Sciatic nerve (tissue), 2 donors: ENCODE results near the gene THRB. TPM values are rescaled to one million over a fixed set of nuclear protein-coding genes. Genes with fewer than 3 reads are reported as not detected.

Experiments used
- ATAC-seq: fragments of 200-7000 bp; cut with Tn5 transposase; one replicate; pipeline ENCODE4 v1.9.1; 2020; ENCODE audit warnings: mild to moderate bottlenecking, moderate library complexity
- DNase-seq: peaks from one replicate; pipeline ENCODE4 v3.0.0-alpha.2; 2020; ENCODE audit warnings: low spot score
- intact Hi-C: fragments of 100-400 bp; cut with DNase I; formaldehyde crosslinking; loops from one replicate; pipeline ENCODE4 v1.14.2; 2022
- total RNA-seq: library from RNA; stranded (reverse); fragmentation: NEBNext Ultra II Directional; extraction: Animal tissue kit (Norgen Biotek cat#: 25700); gene quantifications from one replicate; pipeline ENCODE4 v1.2.1, GENCODE V29; 2021
- donor health status: DM: no; HTN: no; CAD: no.
- donor health status: DM: no; HTN: no; CAD: no.

THRB gene
- total RNA-seq, 1 donor from 2014 or later = 13.2 TPM

DNA sequence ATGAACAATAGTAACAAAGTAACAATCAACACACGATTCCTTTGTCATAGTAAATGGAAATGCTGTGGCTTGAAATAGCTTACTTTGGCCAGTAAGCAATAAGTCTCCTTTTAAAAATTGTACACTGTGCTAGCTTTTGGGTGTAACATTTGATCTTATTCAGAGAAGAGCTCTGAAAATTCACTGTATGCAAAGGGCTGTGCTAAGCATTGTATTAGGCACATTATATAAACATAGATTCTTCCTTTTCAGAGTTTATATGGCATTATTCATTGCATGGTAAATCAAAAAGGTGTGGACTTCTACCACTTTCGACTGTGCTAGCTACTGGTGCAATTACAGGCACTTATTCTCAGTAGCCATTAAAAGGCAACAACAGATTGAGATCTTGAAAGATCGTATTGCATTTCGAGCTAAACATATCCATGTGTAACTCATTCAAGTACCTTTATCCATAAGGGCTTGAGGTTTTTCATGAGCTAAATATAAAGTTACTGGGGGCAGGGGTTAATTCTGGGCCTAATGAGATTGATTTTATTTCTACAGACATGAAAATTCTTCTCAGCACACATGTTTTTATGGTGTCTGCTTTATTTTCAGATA lies 302.7 kb downstream of the THRB start:
- no peak for DNase-seq
- intact Hi-C loops = no loop called here
- no peak for ATAC-seq

DNA sequence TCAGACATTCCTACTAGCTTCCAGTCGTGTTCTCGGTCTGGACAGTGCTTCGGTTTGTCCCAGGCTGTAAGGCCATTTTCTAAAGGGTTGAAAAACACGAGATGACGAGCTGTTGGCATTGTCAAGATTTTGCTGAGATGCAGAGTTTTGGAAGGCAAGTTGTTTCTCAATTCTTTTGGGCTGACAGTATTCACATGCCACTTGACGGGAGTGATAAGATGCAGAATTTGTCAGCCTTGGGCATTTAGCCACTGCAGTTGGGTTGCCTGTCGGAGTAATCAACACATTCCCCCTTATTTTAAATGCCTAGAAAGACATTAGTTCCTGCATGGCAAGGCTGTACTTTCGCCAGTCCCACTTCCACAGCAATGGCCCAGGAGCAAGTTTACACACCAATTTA lies 304.4 kb downstream of the THRB start:
- DNase-seq = no peak
- intact Hi-C loops = no loop called here
- ATAC-seq = no peak

DNA sequence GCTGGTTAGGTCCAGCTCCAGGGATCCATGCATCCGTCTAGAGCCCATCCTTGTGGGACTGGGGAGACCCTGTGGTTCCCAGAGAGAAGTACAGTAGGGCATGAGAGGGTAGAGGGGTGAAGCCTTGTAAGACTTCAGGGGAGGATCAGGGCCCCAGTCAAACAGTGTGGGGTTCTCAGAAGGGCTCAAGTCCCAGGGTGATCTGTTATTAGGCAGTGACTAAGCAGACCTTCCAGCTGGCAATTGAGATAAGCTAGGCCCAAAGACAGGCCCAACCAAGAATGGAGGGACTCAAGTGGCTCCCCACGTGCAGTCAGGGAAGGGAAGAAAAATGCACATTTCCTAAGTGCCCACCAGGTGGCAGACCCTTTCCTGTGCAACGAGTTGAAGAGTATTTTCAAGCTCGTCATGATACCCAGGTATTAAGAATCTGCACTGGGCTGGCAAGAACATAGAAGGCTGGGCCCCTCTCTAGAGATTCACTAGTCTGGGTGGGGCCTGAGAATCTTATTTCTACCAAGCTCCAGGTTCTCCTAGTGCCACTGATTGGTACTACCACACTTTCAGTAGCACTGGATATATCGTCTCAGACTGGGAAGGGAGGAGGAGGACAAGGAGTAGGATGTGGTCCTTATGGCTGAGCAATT lies 308.8 kb downstream of the THRB start:
- DNase-seq (peak; percentile 58), ATAC-seq (peak; percentile 76)
- intact Hi-C loops = loop anchor here (10.0 kb wide), 1 partner anchor 49 kb away; no protein-coding TSS in a partner anchor

DNA sequence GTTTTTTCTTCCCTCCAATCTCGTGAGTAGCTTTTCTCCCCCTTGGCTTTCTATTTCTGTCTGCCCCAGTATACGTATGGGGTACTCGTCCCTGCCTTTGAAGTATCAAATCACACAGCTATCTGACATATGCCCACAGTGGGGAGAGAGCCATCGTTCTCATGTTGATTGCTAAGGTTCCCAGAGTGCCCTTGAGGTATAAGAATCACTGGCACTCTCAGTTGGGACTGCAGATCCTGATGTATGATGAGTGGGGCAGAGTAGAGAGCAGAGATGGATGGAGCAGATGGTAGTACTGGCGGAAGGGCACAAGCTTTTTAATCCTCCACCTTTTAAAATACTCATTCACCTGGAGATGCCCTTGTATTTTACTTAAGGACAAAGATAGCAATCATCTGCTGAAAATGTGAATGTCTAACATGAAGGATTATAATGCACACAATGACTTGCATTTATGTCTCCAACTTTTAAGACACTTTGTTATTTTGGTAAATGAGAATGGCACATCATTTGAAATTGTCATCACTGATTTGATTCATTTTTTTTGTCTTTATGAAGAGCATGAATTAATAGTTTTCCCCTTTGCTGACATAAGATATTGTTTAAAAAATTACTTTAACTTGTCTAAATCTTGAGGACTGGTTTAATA lies 310.0 kb downstream of the THRB start:
- ATAC-seq = no peak
- intact Hi-C loops = loop anchor here (10.0 kb wide), 1 partner anchor 50 kb away; no protein-coding TSS in a partner anchor
- DNase-seq = no peak

DNA sequence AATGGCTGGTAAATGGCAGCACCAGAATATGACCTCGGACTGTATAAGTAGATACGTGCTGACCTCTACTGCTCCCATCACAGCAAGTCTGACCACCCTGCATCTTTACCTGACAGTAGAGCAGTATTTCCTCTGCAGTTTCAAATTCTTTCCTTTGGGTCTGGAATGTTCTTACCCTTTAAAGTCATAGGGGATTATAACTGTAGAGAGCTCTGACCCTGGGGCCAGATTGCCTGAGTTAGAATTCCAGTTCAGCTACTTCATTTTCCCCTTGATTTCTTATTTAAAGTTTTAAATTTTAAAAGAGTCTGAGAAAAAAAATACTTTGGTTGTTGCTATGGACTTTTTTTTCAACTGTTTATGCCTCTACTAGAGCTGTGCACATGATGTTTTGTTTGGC lies 311.9 kb downstream of the THRB start:
- no peak for ATAC-seq
- DNase-seq = no peak
- intact Hi-C loops = loop anchor here (10.0 kb wide), 1 partner anchor 52 kb away; no protein-coding TSS in a partner anchor

DNA sequence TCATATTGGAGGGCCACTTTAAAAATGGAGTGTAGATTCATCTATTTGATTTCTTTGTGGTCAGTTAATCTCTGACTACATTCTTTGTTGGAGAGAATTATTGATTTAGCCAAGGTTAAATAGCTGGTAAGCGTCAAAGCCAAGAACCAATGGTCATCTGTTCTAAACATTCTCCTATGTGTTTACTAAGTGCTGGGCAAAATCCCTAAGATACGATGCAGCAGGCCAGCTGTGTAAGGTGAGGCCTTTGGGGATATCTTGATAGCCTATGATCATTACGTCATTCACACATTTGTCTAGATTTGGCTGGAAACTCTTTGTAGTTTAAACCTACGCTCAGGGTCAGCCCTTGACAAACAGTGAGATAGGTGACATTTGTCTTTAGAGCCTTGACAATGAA lies 313.4 kb downstream of the THRB start:
- DNase-seq = no peak
- intact Hi-C loops = loop anchor here (10.0 kb wide), 1 partner anchor 54 kb away; no protein-coding TSS in a partner anchor
- ATAC-seq = no peak

DNA sequence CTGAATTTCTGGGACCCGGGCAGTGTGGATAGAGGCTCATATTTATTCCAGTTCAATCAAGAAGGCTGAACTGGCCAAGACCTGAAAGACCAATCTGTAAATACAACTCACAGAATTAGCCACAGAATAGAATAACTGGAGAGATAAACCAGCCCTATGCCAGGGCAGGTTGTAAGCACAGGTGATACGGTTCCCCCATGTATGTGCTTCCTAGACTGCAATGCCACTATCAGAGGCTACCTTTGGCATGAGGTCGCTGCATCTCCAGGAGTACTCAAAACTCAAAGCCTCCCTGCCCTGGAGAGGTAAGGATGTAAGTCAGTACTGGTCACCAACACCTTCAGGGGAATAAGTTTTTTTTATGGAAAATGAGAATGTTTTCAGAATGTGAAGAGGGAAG lies 314.0 kb downstream of the THRB start:
- ATAC-seq (no peak), DNase-seq (no peak)
- intact Hi-C loops = loop anchor here (10.0 kb wide), 1 partner anchor 54 kb away; no protein-coding TSS in a partner anchor

DNA sequence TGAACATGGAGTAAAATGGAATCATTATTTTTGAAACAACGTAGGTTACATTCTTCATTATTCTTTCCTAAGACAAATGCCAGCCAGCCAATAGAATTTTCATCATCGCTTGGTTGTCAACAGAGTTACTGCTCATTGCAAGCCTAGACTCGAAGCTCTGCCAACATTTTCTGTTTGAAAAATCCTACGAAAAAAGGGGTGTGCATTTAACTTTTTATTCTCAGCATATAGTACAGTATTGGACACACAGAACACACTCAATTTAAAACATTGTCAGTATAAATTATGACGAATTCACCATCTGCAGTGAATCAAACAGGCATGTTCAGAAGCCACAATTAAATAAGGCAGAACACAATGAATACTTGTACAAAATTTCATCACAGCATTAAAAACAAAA lies 317.4 kb downstream of the THRB start:
- intact Hi-C loops = no loop called here
- DNase-seq = no peak
- ATAC-seq = no peak

DNA sequence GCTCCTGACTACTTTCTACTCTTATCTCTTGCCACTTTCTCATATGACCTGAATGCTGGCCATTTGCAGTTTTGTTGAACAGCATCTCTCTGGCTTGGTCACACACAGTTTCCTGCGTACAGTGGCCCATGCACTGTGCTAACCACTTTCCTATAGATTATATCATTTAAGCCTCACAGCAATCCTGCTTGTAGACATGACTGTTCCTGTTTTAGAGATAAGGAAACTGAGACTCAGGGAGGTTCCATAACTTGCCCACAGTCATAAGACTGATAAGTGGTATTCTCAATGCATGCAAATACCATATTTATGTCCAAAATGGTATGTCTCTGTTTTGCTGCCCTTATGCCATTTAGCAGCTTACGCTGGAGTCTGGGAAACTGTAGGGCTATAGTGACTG lies 320.0 kb downstream of the THRB start:
- intact Hi-C loops = no loop called here
- DNase-seq (no peak), ATAC-seq (no peak)

DNA sequence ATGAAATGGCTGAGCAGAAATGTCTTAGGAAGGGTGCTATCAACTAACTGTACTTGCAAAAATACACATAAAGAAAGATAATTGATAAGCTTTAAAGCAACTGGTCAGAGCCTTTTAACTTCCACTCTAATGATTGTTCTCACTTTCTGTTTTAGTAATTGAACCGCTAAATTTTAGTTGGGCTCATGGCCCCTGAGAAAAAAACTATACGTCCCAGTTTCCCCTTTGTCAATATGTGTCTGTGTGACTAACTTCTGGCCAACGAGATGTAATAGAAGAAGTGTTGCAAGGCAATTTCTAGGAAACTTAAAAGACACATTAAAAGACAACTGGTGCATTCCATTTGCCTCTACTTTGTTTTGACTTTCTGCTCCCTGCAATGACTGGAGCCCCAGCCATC lies 325.7 kb downstream of the THRB start:
- no peak for DNase-seq
- ATAC-seq = no peak
- intact Hi-C loops = no loop called here

DNA sequence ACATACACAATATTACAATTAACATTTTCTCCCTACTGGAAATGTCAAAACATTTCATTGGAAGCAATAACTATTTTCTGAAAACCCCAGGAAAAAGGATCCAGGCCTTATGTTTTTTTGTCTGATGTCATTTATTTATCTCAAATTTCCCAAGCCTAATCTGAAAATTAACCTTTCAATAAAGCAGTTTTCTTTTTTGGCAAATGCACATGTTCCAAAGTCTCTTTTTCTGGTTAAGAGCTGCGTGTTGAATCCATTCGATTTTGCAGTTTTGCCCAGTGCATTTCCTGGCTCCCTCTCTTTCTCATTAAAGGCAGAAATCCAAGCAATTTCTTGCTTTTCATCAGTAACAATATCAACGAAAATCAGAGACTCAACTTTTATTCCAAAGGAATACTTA lies 327.2 kb downstream of the THRB start:
- intact Hi-C loops = no loop called here
- no peak for DNase-seq
- ATAC-seq = no peak

DNA sequence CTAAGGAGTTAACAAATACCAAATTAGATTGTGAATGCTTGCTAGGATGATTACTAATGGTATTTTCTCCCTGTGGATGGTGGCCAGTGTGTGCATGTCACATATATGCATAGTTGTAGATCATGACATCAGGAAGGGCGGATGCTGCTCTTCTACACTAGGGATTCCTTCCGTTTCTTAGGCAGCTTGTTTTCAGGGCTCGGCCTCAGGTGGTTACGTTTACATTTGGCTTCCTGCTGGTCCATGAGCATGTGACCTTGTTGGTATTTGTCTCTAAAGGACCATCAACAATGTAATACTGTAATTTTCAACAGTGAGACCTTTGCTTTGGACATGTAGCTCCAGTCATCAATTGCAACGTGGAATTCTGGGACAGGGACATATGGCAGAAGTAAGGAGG lies 328.1 kb downstream of the THRB start:
- intact Hi-C loops = no loop called here
- DNase-seq = no peak
- ATAC-seq = no peak

DNA sequence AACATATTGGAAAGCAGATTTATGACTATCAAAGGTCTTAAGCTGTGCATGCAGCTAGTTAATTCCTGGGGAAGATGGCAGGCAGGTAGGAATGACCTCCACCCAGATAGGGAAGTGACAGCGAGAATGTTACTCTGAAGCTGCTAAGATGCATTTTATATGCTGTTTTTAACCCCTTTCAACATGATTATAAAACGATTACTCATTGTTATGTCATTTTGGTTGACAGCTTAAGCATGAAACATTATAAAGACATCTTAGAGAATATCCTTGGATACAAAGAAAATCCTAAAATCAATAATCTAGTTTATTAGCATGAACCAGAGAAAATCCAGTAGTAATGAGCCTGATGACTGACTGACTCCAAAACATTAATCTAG lies 329.1 kb downstream of the THRB start:
- no peak for ATAC-seq
- intact Hi-C loops = no loop called here
- no peak for DNase-seq

DNA sequence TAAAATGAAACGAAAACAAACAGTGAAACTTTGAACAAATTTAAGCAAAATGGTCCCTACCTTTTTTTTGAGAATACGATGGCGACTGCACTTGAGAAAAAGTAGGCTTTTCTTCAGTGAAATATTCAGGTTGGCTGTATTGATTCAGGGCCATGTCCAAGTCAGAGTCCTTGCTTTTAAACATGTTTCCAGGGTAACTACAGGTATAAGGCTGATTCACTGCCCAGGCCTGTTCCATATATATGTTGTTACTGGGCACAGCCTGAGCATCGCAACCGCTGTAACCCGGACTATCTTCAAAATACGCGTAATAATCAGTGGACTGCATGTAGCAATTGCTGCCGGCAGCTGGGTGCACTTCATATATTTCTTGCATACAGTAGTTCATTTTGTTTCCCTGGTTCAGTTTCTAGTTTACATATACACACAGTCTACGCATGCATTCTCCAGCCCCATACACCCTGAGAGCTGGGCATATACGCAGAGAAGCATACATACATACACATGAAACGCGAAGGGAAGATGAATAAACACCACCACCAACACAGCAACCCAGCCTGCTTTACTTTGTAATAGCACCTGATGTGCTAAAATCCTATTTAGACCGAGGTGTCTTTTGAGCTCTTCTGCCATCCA lies 329.6 kb downstream of the THRB start:
- DNase-seq = no peak
- no peak for ATAC-seq
- intact Hi-C loops = no loop called here

DNA sequence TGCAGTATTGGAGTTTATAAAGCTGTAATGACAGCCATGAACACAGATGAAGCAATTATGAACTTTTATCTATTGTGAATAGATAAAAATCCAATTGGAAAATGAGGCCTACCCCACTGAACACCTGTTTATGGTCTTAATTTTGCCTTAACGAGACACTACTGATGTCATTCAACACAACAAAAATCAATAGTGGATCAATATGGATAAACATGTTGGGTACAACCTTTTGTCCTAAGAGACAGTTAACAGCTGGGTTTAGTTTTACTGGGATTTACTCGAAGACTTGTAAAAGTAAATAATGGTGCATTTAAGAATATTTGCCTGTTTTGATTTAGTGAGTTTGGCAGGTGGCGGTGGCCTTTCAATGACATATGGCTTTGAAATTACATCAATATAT lies 331.7 kb downstream of the THRB start:
- intact Hi-C loops = no loop called here
- no peak for DNase-seq
- no peak for ATAC-seq

DNA sequence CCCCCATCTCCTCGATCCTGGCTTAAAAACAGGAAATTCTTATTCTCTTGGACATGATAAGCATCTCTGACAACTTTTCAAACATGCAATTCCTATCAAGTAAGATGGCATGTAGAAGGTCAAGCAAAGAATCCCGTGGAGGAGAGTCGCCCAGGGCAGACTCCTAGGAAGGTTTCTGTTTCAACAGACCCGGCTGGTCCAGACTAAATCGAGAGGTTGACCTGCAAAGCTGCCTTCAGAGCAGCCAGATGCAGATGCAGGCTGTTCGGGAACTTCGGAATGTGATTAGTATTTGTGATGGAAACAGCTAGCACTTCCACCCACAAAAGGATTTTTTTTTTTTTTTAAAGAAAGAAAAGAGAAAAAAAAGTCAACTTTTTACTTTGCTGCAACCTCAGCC lies 332.8 kb downstream of the THRB start:
- intact Hi-C loops = no loop called here
- ATAC-seq (peak; percentile 42), DNase-seq (no peak)

DNA sequence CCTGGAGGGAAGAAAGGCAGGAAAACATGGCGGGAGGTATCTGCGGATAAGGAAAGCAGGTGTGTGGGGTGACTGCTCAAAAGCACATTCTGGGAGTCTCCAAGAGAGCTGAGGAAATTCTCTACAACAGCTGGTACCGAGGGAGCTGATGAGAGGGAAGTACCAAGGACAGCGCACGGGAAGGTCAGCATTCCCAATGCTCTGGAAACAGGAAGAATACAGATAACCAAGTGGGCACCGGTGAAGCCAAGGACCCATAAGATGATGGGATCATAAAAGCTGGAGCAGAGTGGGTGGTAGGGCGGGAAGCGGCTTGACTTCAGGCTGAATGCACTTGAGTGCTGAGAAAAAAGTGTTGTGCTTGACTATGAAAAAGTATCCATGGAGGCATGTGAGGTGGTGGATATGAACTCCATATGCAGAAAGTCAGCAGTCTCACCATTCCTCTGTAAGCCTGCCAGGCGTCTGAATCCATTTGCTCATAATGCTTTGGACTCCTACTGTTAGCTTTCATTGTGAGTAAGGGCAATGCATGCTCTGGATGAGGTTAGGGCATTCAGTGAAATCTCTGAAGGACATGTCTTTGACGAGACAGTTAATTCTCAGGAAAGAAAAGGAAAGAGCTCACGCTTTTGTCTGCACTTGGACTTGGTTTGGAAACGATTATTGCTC lies 334.1 kb downstream of the THRB start:
- DNase-seq = no peak
- intact Hi-C loops = no loop called here
- peak; percentile 45 for ATAC-seq

DNA sequence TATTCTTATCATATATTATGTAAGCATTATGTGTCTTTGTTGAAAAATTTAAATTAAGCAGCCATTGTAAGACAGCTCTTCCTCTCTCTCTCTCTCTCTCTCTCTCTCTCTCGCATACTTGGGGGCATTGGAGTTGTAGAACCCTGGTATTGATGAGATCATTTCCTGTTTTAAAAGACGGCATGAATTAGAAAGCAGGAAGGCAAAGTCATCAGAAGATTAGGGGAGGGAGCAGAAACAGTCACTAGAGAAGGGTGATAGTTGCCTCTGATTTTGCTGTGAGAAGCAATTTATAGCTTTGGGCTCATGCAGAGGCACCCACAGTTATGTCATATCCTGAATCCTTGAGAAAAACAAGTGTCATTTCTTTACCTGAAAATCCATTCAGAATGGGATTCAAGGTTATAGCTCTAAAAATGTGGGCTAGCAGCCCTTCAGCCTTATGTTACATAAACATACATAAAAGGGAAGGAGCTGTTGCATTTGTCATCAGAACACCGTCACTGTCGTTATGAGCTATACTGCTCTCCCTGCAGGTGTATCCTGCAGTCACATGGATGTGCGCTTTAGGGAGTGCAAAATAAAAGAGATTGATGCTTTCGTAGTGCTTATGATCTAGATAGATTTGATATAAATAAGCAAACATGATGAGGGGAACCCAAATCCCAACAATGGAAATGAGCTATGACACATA lies 335.7 kb downstream of the THRB start:
- DNase-seq (no peak), ATAC-seq (no peak)
- intact Hi-C loops = no loop called here

DNA sequence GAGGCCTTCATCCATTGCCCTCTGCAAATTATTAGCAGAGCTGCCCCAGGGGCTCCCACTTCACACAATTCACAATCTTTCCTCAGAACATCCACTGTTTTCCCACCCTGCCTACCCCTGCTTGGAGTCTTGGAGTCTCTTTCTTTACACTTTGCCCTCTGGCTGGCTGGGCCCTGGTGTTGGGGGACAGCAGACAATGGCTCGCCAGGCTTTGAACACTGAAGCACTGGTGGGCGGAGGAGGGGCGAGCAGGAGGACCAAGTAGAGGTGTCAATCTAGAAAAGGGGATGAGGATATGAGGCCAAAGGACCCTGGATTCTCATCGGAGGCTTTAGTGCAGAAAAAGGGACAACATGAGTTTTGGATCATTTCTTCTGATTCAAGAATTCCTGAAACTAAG lies 337.5 kb downstream of the THRB start:
- intact Hi-C loops = no loop called here
- no peak for DNase-seq
- ATAC-seq = no peak
